Panc1 (cell line): ENCODE data around the gene STARD13.

Source experiments
- TF ChIP-seq, protein P1 (sequence below): fragments of 450-650 bp; IDR thresholded peaks from 2 replicates; pipeline ENCODE4 v1.5.1; 2017; ENCODE audit warnings: mild to moderate bottlenecking
- TF ChIP-seq, protein P2 (sequence below), 2 experiments: IDR thresholded peaks; 2 replicates each; pipeline ENCODE4 v1.6.1; 2011 to 2012; ENCODE audit warnings: low read depth in 2 of 2, control low read depth in 1 of 2, low read length in 1 of 2, mild to moderate bottlenecking in 1 of 2, moderate library complexity in 1 of 2; ENCODE audit not compliant: insufficient read depth in 1 of 2

DNA sequence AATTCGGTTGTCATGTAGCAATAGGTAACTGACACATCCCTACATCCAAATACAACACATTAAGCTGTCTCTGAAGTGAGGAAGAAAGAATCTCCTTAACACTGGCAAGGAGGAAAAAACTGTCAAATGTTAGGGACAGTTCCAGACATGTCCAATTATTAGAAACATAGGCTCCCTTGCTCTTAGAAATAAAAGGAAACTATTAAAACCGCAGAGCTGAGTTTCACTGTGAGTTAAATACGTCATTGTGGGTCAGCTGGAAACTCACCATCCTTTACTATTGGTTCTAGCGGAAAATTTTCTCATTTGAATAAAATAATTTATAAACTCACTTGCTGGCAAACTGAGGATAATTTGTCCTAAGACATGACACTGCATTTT lies 40.7 kb downstream of the STARD13 start:
- TF ChIP-seq, protein P1, sequence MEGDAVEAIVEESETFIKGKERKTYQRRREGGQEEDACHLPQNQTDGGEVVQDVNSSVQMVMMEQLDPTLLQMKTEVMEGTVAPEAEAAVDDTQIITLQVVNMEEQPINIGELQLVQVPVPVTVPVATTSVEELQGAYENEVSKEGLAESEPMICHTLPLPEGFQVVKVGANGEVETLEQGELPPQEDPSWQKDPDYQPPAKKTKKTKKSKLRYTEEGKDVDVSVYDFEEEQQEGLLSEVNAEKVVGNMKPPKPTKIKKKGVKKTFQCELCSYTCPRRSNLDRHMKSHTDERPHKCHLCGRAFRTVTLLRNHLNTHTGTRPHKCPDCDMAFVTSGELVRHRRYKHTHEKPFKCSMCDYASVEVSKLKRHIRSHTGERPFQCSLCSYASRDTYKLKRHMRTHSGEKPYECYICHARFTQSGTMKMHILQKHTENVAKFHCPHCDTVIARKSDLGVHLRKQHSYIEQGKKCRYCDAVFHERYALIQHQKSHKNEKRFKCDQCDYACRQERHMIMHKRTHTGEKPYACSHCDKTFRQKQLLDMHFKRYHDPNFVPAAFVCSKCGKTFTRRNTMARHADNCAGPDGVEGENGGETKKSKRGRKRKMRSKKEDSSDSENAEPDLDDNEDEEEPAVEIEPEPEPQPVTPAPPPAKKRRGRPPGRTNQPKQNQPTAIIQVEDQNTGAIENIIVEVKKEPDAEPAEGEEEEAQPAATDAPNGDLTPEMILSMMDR: no peak
- TF ChIP-seq, protein P2, sequence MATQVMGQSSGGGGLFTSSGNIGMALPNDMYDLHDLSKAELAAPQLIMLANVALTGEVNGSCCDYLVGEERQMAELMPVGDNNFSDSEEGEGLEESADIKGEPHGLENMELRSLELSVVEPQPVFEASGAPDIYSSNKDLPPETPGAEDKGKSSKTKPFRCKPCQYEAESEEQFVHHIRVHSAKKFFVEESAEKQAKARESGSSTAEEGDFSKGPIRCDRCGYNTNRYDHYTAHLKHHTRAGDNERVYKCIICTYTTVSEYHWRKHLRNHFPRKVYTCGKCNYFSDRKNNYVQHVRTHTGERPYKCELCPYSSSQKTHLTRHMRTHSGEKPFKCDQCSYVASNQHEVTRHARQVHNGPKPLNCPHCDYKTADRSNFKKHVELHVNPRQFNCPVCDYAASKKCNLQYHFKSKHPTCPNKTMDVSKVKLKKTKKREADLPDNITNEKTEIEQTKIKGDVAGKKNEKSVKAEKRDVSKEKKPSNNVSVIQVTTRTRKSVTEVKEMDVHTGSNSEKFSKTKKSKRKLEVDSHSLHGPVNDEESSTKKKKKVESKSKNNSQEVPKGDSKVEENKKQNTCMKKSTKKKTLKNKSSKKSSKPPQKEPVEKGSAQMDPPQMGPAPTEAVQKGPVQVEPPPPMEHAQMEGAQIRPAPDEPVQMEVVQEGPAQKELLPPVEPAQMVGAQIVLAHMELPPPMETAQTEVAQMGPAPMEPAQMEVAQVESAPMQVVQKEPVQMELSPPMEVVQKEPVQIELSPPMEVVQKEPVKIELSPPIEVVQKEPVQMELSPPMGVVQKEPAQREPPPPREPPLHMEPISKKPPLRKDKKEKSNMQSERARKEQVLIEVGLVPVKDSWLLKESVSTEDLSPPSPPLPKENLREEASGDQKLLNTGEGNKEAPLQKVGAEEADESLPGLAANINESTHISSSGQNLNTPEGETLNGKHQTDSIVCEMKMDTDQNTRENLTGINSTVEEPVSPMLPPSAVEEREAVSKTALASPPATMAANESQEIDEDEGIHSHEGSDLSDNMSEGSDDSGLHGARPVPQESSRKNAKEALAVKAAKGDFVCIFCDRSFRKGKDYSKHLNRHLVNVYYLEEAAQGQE (IDR thresholded peaks at IDR 0.05; ENCODE audit: insufficient read depth in 1 of 2, low read depth in 2 of 2, low read length in 1 of 2): no peak
